ENCODE results near the gene SUPV3L1. TPM values are rescaled to one million over a fixed set of nuclear protein-coding genes. Genes with fewer than 3 reads are reported as not detected.

SUPV3L1 gene
- total and polyA plus RNA-seq, 2 of the 8 experiments (the other 6 are each of a cell fraction or from before 2014, with no cell fraction given): 34.6 to 45.6 TPM

DNA sequence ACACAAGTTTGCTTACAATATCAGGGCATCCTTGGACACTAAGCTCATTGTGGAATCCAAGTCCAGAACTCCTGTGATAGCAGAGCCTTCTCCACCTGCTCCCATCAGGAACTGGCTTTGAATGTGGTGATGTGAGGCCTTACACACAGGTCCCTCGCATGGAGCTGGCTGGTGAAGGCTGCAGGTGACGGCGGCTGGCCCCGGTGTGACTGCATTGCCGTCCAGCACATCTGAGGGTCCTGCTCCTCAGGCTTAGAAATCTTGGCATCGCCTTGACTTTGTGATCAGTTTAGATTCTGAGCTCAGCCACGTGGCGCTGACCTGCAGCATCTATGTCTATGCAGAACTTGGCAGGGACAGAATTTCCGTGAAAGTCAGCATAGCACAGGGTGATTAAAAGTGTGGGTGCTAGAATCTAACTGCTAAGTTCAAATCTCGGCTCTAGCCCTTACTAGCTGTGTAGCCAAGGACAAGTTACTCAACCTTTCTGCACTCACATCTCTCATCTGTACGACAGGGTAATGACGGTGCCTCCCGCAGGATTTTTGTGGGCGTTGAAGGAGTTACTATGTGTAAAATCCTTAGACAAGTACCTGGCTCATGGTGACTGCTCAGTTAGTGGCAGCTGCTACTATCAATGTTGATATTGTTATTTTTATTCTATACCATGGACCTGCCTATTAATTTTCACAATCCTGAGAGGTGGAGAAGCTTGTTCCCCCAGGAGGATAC is 66.7 kb downstream of the SUPV3L1 start:
- TF ChIP-seq POLR2A (IDR thresholded peaks at IDR 0.05; ENCODE audit: control extremely low read depth in 1 of 2, low read depth in 2 of 2, low read length in 2 of 2) (no peak), EGR1 (IDR thresholded peaks at IDR 0.05; ENCODE audit: borderline replicate concordance, low read depth, low read length) (no peak), RBBP5 (IDR thresholded peaks at IDR 0.05; ENCODE audit: borderline replicate concordance, low read depth, low read length) (no peak), KDM5A (IDR thresholded peaks at IDR 0.05; ENCODE audit: low read length) (no peak), CBX8 (IDR thresholded peaks at IDR 0.05; ENCODE audit: borderline replicate concordance, low read depth, low read length) (no peak), ZNF274 (IDR thresholded peaks at IDR 0.05; ENCODE audit: borderline replicate concordance, extremely low read depth, low read length) (no peak), MAX (IDR thresholded peaks at IDR 0.05) (no peak), CHD1 (IDR thresholded peaks at IDR 0.05; ENCODE audit: low read depth, low read length) (no peak), SIN3A (conservative IDR thresholded peaks at IDR 0.05 in 1 of 2, IDR thresholded peaks at IDR 0.05 in 1 of 2; ENCODE audit: low read depth in 1 of 2, low read length in 2 of 2) (no peak), TBP (IDR thresholded peaks at IDR 0.05; ENCODE audit: low read depth, low read length) (no peak), POLR2AphosphoS5 (IDR thresholded peaks at IDR 0.05; ENCODE audit: low read depth, low read length) (no peak)
- TF ChIP-seq, protein P1, sequence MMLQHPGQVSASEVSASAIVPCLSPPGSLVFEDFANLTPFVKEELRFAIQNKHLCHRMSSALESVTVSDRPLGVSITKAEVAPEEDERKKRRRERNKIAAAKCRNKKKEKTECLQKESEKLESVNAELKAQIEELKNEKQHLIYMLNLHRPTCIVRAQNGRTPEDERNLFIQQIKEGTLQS (IDR thresholded peaks at IDR 0.05; ENCODE audit: insufficient read depth, low read depth, low read length): no peak
- H3K18ac ChIP-seq (ENCODE audit: extremely low read depth, low read length): no peak overlapping the region
- no peaks in the 10 kb centered on the region for H3K79me1 ChIP-seq (ENCODE audit: low read depth, low read length)
- no peaks in the 10 kb centered on the region for H4K20me1 ChIP-seq (replicated peaks in 1 of 2; ENCODE audit: control insufficient read depth in 1 of 2, insufficient read depth in 2 of 2, low read length in 2 of 2)
- H3K4ac ChIP-seq (replicated peaks; ENCODE audit: insufficient read length, low read depth, low read length): no peak overlapping the region
- H2AFZ ChIP-seq (ENCODE audit: low read length): no peak overlapping the region
- POLR2A ChIA-PET (ENCODE audit: partially characterized antibody): no interaction called here
- H2BK5ac ChIP-seq (ENCODE audit: low read depth, low read length): no peak overlapping the region
- no peaks in the 10 kb centered on the region for H3K23me2 ChIP-seq (ENCODE audit: low read depth, low read length)
- no peaks in the 10 kb centered on the region for H3K9me3 ChIP-seq (ENCODE audit: insufficient read depth in 2 of 2, low read depth in 1 of 2, low read length in 1 of 2)
- no peak overlapping the region for H3K27ac ChIP-seq (ENCODE audit: low read depth, low read length)
- no peak overlapping the region for H3K56ac ChIP-seq (replicated peaks; ENCODE audit: insufficient read length, low read depth, low read length)
- no peak overlapping the region for H4K91ac ChIP-seq (replicated peaks; ENCODE audit: insufficient read length, low read length)
- no peak overlapping the region for H4K8ac ChIP-seq (ENCODE audit: extremely low read depth, insufficient read depth, low read length)
- no peak overlapping the region for H2AK5ac ChIP-seq (ENCODE audit: low read depth, low read length)
- H2BK20ac ChIP-seq (ENCODE audit: low read length): no peak overlapping the region
- no peaks in the 10 kb centered on the region for H3K79me2 ChIP-seq (ENCODE audit: control insufficient read depth in 1 of 2, insufficient read depth in 2 of 2, low read length in 2 of 2)
- no peak overlapping the region for H2BK120ac ChIP-seq (replicated peaks; ENCODE audit: low read depth, low read length)
- no peak overlapping the region for H3K9ac ChIP-seq (replicated peaks in 1 of 4; ENCODE audit: extremely low read depth in 1 of 4, low read depth in 3 of 4, low read length in 3 of 4)
- CTCF ChIA-PET (ENCODE audit: partially characterized antibody): interaction anchor here (0.5 to 2.1 kb wide), 9 partner anchors 9 to 146 kb away, joined by 3 to 10 read pairs (median 3); no protein-coding TSS in a partner anchor
- H3K4me3 ChIP-seq (ENCODE audit: extremely low read depth in 1 of 4, insufficient read depth in 2 of 4, low read depth in 3 of 4, low read length in 4 of 4): no peak overlapping the region
- no peak overlapping the region for H4K5ac ChIP-seq (ENCODE audit: insufficient read length, low read depth, low read length)
- H2BK12ac ChIP-seq (ENCODE audit: low read depth, low read length): no peak overlapping the region
- 83% methylated on average over 14 of the region's 14 CpGs; no CpG with 5 or more reads in 1 of the 2 experiments for WGBS, 2 experiments (ENCODE audit: extremely low coverage in 1 of 2, insufficient coverage in 1 of 2, insufficient read length in 1 of 2, insufficient replicate concordance in 2 of 2, low coverage in 1 of 2, low lambda C conversion rate in 2 of 2, missing lambda C conversion rate in 1 of 2)
- H3K4me2 ChIP-seq (ENCODE audit: insufficient read depth in 1 of 2, low read depth in 2 of 2, low read length in 2 of 2): no peak overlapping the region
- H3K14ac ChIP-seq (ENCODE audit: insufficient read length): no peak overlapping the region
- H2BK15ac ChIP-seq (ENCODE audit: low read length): no peak overlapping the region
- no peak for FAIRE-seq
- no peak for DNase-seq (ENCODE audit: low read depth in 1 of 2, low spot score in 2 of 2)
- no peak overlapping the region for H3K23ac ChIP-seq (ENCODE audit: insufficient read length)
- no peaks in the 10 kb centered on the region for H3K36me3 ChIP-seq (ENCODE audit: control insufficient read depth in 2 of 4, insufficient read depth in 4 of 4, low read length in 3 of 4)
- H3K27me3 ChIP-seq (replicated peaks in 1 of 4; ENCODE audit: control insufficient read depth in 3 of 4, extremely low read depth in 1 of 4, insufficient read depth in 3 of 4, low read length in 3 of 4): no peaks in the 10 kb centered on the region
- H3K4me1 ChIP-seq (replicated peaks in 1 of 4; ENCODE audit: control insufficient read depth in 3 of 4, insufficient read depth in 4 of 4, low read length in 3 of 4): no peaks in the 10 kb centered on the region; a peak in 1 of 7 replicates

Data from H1 (cell line).